Panc1 (cell line): Measurements from ENCODE around the gene MTHFD2L.

ENCODE experiments used
- CTCF ChIP-seq: fragments of 450-650 bp; IDR thresholded peaks from 2 replicates; pipeline ENCODE4 v1.5.1; 2017; ENCODE audit warnings: mild to moderate bottlenecking
- POLR2AphosphoS5 ChIP-seq: IDR thresholded peaks from 2 replicates; pipeline ENCODE4 v1.6.1; 2012; ENCODE audit warnings: mild to moderate bottlenecking, low read depth, low read length, moderate library complexity
- REST ChIP-seq, 2 experiments: IDR thresholded peaks; 2 replicates each; pipeline ENCODE4 v1.6.1; 2011 to 2012; ENCODE audit warnings: low read depth in 2 of 2, control low read depth in 1 of 2, low read length in 1 of 2, mild to moderate bottlenecking in 1 of 2, moderate library complexity in 1 of 2; ENCODE audit not compliant: insufficient read depth in 1 of 2
- TCF7L2 ChIP-seq: IDR thresholded peaks from 2 replicates; pipeline ENCODE4 v1.6.1; 2011; ENCODE audit warnings: mild to moderate bottlenecking, low read depth, low read length, inconsistent platforms

DNA sequence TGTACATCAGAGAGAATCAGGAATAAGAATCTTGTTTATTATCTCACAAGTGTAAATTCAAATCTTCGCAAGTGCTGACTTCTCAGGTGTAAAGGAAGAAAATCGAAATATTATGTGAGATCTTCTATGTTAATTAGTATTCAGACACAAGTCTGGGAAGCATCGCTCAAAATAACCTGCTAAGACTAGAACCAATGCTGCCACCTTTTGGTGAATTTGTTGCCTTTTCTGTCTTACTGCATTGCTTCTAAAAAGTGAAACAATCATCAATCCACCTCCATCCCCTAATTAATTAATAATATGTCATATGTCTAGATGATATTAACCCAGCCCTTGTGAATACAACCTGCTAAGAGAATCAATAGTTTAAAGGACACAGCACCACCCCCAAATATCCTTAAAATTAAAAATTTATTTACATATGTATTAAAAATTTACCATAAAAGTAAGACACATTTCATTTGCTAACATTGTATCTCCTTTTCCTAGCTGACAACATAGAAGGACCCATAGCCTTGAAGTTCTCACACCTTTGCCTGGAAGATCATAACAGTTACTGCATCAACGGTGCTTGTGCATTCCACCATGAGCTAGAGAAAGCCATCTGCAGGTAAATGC lies 153.9 kb downstream of the MTHFD2L start:
- peak; percentile 58; the same call in 1 of the 2 replicates for TF ChIP-seq CTCF
- no peak for TF ChIP-seq REST (IDR thresholded peaks at IDR 0.05; ENCODE audit: insufficient read depth in 1 of 2, low read depth in 2 of 2, low read length in 1 of 2)
- TF ChIP-seq POLR2AphosphoS5, result no peak
- no peak for TF ChIP-seq TCF7L2
